Erythroblast (primary cell): ENCODE results near the gene XCR1.

ENCODE experiments used
- GATA1 ChIP-seq: IDR thresholded peaks from 2 replicates; pipeline ENCODE4 v1.6.1; 2011; ENCODE audit warnings: low read depth, mild to moderate bottlenecking, control low read depth, low read length, moderate library complexity
- POLR2A ChIP-seq: IDR thresholded peaks from 2 replicates; pipeline ENCODE4 v1.6.1; 2011; ENCODE audit warnings: mild to moderate bottlenecking, low read length

DNA sequence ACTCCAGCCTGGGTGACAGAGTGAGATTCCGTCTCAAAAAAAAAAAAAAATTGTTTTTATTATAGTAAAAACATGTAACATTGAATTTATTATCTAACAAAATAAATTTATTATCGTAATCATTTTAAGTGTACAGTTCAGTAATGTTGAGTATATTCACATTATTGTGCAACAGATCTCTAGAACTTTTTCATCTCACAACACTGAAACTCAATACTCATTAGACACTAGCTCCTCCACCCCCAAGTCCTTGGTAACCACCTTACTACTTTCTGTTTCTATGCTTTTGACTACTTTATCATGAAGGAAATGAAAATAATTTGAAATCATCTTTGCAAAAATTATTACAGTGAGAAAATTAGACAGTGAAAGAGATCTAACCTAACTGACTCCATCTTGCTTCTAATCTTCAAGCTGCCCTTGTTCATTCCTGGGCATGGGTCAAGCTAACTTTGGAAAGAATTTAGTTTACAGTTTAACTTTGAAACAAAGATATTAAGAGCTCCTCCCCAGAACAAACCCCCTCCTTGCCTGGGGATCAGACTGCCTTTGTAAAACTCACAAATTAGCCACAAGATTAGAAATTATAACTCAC lies 16.7 kb downstream of the XCR1 start:
- TF ChIP-seq POLR2A (no peak), GATA1 (no peak)
